Spinal cord (tissue), 10 donors: ENCODE results near the gene FRMD4A. TPM values are rescaled to one million over a fixed set of nuclear protein-coding genes. Genes with fewer than 3 reads are reported as not detected.

Experiments used
- DNase-seq, 6 donors: peaks; one replicate each; pipeline versions ENCODE4 v3.0.0 to v3.0.0-alpha.2; 2013 to 2015; ENCODE audit warnings: low spot score in 6 of 6, low read depth in 4 of 6
- H3K27ac ChIP-seq: one replicate; pipeline ENCODE4 v1.5.1; 2013; ENCODE audit warnings: low read depth, low read length, control low read depth
- H3K27me3 ChIP-seq: one replicate; pipeline ENCODE4 v1.6.1; 2013; ENCODE audit warnings: low read length; ENCODE audit not compliant: control insufficient read depth, insufficient read depth
- H3K36me3 ChIP-seq: one replicate; pipeline ENCODE4 v1.6.1; 2013; ENCODE audit warnings: low read length; ENCODE audit not compliant: control insufficient read depth, insufficient read depth
- H3K4me1 ChIP-seq: one replicate; pipeline ENCODE4 v1.6.1; 2013; ENCODE audit warnings: low read length; ENCODE audit not compliant: control insufficient read depth, insufficient read depth
- H3K4me3 ChIP-seq: one replicate; pipeline ENCODE4 v1.5.1; 2013; ENCODE audit warnings: low read depth, low read length, control low read depth
- H3K9me3 ChIP-seq: one replicate; pipeline ENCODE4 v1.6.1; 2013; ENCODE audit warnings: low read length; ENCODE audit not compliant: control insufficient read depth, insufficient read depth
- WGBS: methylation state at CpG from one replicate; pipeline ENCODE4 v1.1.5; 2013; ENCODE audit warnings: missing lambda C conversion rate; ENCODE audit not compliant: insufficient coverage; 5-methylcytosine and 5-hydroxymethylcytosine counted together
- polyA plus RNA-seq, 2 donors: library from polyadenylated mRNA; unstranded; fragments of 120-200 nt; gene quantifications; one replicate each; pipeline ENCODE4 v1.2.1, GENCODE V29; 2013; ENCODE audit not compliant: insufficient read length in 2 of 2
- total RNA-seq, 2 donors: library from RNA; depleted of rRNA in 1 of 2; stranded (reverse); fragments of 120-200 nt in 1 of 2; fragments of >200 nt in 1 of 2; gene quantifications; one replicate each; pipeline versions ENCODE4 v1.2.3 to v1.2.4, GENCODE V29; 2013 to 2014
- donor health status: healthy.

FRMD4A gene
- total and polyA plus RNA-seq, 4 donors = 75.4 to 97.8 (median 91.8) TPM

DNA sequence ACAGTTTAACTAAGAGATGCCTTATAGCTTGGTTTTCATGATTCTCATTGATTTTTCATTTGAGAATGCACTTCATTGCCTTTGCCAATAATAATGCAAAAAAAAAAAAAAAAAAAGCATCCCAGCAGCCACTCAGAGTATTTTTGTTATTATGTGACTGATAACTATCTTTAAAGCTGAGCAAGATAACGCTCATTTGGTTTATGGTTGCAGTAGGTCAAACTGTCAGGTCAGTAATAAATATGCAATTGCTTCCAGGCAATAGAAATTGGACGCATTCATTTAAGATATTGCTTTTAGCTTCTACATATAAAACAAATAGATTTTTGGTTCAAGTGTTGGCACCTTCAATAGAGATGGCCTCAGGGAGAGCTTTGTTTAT, 528.8 kb downstream of the FRMD4A start:
- Histone ChIP-seq H3K36me3 (peaks cover 7% of the 10 kb centered on the region), H3K4me3 (no peak overlapping the region), H3K27me3 (no peaks in the 10 kb centered on the region), H3K4me1 (peaks cover 8% of the 10 kb centered on the region), H3K27ac (no peak overlapping the region), H3K9me3 (no peaks in the 10 kb centered on the region)
- DNase-seq = no peak
- WGBS = no CpG with 5 or more reads among the region's 2 CpGs

GRCh38 chr10:13801156-13801906, 529.4 kb downstream of the FRMD4A start:
- H3K27me3 ChIP-seq = no peaks in the 10 kb centered on the region
- H3K4me1 ChIP-seq = peaks cover 8% of the 10 kb centered on the region
- H3K9me3 ChIP-seq = no peaks in the 10 kb centered on the region
- no peak overlapping the region for H3K4me3 ChIP-seq
- H3K36me3 ChIP-seq = peaks cover 9% of the 10 kb centered on the region
- DNase-seq = no peak
- 91% methylated on average over 6 of the region's 8 CpGs for WGBS
- no peak overlapping the region for H3K27ac ChIP-seq

- no peak for DNase-seq
- WGBS = 93% methylated on average over 8 of the region's 9 CpGs
- Histone ChIP-seq H3K27ac (no peak overlapping the region), H3K9me3 (no peaks in the 10 kb centered on the region), H3K27me3 (no peaks in the 10 kb centered on the region), H3K4me3 (no peak overlapping the region), H3K36me3 (peaks cover 17% of the 10 kb centered on the region), H3K4me1 (peaks cover 2% of the 10 kb centered on the region)
These were observed 533.6 kb downstream of the FRMD4A start for GRCh38 chr10:13797164-13797563.

DNA sequence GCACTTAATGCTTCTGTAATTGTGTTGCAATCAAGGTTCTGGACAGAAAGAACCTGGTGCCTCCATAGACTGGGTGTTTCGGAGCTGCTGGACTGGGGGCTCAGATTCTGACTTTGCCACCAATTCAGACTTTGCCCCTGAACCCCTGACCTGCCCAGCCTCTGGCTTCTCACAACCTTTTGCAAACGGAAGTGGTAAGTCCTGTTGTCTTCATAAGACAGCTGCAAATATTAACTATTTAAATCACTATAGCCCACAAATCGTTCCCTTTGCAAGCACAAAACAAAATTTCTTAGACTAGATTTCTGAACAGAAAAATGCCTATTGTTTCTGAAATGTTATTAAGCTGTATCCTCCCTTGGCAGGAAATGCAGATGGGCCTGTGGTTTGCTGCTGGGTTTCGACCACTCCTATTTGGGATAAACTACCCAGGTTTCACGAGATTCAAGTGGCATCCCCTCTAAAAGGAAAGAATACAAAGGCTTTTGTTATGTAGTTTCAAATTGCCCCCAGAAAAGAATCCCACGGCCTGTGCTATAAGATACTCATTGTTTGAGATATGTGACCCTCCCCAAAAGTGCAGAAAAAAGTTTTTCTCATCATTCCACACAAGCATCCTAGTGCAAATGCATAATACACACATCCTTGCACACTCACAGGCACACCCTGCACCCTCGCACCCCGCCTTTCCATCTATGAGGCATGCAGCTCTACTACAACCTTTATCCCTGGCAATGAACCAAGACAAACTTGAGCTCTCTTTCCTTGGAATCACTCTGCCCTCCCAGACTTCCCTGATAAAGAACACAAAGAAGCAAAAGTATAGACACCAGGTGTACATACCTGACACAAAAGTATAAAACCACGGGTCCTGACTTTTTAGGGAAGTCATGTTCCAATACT, 534.8 kb downstream of the FRMD4A start:
- H3K27me3 ChIP-seq = no peaks in the 10 kb centered on the region
- no peak overlapping the region for H3K4me3 ChIP-seq
- WGBS = 70% methylated on average over 4 of the region's 9 CpGs
- DNase-seq = no peak
- H3K4me1 ChIP-seq = peaks cover 11% of the 10 kb centered on the region
- peaks cover 25% of the 10 kb centered on the region for H3K36me3 ChIP-seq
- no peaks in the 10 kb centered on the region for H3K9me3 ChIP-seq
- no peak overlapping the region for H3K27ac ChIP-seq

DNA sequence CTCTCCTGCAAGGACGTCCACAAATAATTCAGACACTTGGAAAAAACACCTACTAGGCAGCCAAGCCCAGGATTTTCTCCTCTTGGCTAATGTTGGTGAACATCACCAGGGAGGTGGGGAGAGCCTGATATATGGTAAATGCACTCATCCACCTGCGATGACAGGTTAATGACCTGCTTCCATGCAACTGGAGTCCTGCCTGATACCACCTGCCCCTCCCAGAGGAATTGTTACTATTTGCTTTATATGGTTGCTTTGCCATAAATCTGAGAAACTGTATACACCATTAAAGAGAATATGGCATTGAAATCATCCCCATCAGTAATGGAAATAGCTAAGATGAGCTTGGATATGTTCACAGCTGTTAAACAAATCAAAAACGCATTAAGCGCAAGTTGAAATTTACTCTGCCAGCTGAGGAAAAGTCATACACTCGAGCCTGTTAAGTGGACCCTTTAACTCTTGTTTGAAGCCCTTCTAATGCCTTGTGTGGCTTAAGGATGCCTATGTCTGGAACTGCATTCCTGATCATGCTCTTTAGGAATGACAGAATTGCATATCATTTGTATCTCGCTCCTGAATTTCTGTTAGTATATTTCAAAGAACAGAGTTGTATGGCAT, 535.6 kb downstream of the FRMD4A start:
- no peak overlapping the region for H3K27ac ChIP-seq
- peak in 1 of 6 donors; percentile 51 for DNase-seq
- H3K4me1 ChIP-seq = peaks cover 16% of the 10 kb centered on the region
- no peak overlapping the region for H3K4me3 ChIP-seq
- peaks cover 30% of the 10 kb centered on the region for H3K36me3 ChIP-seq
- no peaks in the 10 kb centered on the region for H3K27me3 ChIP-seq
- no peaks in the 10 kb centered on the region for H3K9me3 ChIP-seq
- 86% methylated on average over 4 of the region's 6 CpGs for WGBS

DNA sequence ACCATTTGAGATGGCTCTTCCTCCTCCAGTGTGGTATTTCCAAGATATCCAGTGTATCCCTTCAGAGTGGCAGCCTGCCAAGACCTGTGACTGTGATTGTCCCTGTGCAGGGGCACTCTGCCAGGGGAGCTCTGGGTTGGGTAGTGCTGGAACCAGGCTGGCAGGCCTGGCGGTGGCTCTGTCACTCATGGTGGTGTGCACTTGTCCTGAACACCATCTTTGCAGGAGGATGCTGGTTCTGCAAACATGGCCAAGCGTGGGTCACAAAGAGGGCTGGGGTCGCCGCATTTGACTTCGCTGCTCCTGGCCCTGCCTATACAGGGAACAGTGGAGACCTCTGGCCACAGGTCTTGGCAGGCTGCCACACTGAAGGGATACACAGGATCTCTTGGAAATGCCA, 538.7 kb downstream of the FRMD4A start:
- no peak overlapping the region for H3K27ac ChIP-seq
- peaks cover 24% of the 10 kb centered on the region for H3K36me3 ChIP-seq

DNA sequence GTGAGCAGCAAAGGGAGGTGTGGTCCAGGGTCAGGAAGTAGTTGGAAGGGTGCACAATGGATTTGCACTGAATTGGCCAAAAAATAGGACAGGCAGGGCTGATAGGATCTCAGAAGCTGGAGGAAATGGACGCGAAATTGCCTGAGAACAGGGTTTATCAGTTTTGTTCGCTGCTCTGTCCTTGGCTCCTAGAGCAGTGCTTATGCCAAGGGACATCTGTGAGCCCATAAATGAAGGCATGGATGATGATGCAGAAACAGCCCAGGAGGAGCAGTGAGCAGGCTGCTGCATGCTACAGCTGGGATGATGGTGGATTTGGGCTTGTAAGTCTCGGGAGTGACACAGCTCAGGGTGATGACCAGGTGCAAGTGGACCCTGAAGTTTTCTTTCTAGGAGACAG, 539.2 kb downstream of the FRMD4A start:
- H3K36me3 ChIP-seq = peaks cover 21% of the 10 kb centered on the region
- H3K9me3 ChIP-seq = no peaks in the 10 kb centered on the region
- H3K27ac ChIP-seq = no peak overlapping the region
- H3K4me1 ChIP-seq = peaks cover 37% of the 10 kb centered on the region
- H3K27me3 ChIP-seq = no peaks in the 10 kb centered on the region
- H3K4me3 ChIP-seq = no peak overlapping the region
- WGBS = 64% methylated on average over 4 of the region's 4 CpGs
- DNase-seq = peak in 1 of 6 donors; percentile 44

More for the DNA sequence above, 538.7 kb downstream of the FRMD4A start:
- peak in 2 of 6 donors; percentile 69 to 76 for DNase-seq
- Histone ChIP-seq H3K4me3 (no peak overlapping the region), H3K27me3 (no peaks in the 10 kb centered on the region), H3K4me1 (peaks cover 37% of the 10 kb centered on the region), H3K9me3 (no peaks in the 10 kb centered on the region)
- 76% methylated on average over 5 of the region's 5 CpGs for WGBS

DNA sequence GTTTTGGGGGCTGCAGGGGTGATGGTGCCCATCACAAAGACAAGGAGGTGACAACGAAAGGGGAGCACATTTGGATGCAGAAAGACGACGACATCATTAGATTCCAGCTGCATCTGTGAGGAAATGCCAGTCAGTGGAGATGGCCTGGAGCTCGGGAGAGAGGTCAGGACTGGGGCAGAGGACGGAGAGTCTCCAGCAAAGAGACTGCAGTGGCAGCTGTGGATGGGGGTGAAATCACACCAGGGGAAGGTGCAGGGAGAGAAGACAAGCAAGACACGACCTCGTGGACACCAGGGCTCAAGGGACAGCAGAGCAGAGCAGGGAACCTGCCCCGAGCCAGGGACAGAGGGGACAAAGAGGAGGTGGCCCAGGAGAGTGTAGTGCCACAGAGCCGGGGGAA, 540.5 kb downstream of the FRMD4A start:
- no peak overlapping the region for H3K27ac ChIP-seq
- peaks cover 37% of the 10 kb centered on the region for H3K4me1 ChIP-seq
- H3K36me3 ChIP-seq = peaks cover 21% of the 10 kb centered on the region
- H3K9me3 ChIP-seq = no peaks in the 10 kb centered on the region
- DNase-seq = no peak
- 81% methylated on average over 9 of the region's 9 CpGs for WGBS
- no peaks in the 10 kb centered on the region for H3K27me3 ChIP-seq
- no peak overlapping the region for H3K4me3 ChIP-seq

DNA sequence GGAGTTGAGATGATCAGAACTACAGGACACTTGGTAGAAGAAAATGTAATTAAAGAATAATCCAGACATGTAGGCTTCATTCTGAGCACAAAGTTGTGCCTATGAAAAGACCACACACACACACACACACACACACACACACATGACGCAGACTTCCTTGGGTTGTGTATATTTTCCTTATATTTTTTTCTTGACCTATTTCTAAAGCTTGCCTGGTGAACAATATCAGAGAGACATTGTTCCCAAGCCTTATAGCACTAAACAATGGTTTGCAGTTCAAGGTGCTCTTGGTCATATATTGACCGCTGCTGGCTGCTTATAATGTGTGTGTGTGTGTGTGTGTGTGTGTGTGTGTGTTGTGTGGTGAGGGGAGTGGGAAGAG, 541.3 kb downstream of the FRMD4A start:
- no peak for DNase-seq
- WGBS = 88% methylated on average over 1 of the region's 2 CpGs
- H3K4me3 ChIP-seq = no peak overlapping the region
- H3K4me1 ChIP-seq = peaks cover 37% of the 10 kb centered on the region
- H3K9me3 ChIP-seq = no peaks in the 10 kb centered on the region
- no peaks in the 10 kb centered on the region for H3K27me3 ChIP-seq
- peak overlapping the region; percentile 20 for H3K27ac ChIP-seq
- H3K36me3 ChIP-seq = peaks cover 21% of the 10 kb centered on the region
